ENCODE results near the gene BLTP1. TPM values are rescaled to one million over a fixed set of nuclear protein-coding genes. Genes with fewer than 3 reads are reported as not detected.

Gene BLTP1
- total RNA-seq, 1 experiment from 2014 or later, result 164 TPM

- Histone ChIP-seq H3K9me2 (replicated peaks; ENCODE audit: insufficient read depth, low read length) (no peaks in the 10 kb centered on the region), H4K20me1 (ENCODE audit: insufficient read depth, low read depth, low read length) (no peaks in the 10 kb centered on the region), H3K4me2 (ENCODE audit: low read depth, low read length, poor library complexity, severe bottlenecking) (no peak overlapping the region), H2AFZ (ENCODE audit: low read length) (no peak overlapping the region), H3K9me3 (ENCODE audit: low read length) (no peaks in the 10 kb centered on the region), H3K36me3 (ENCODE audit: insufficient read depth, low read length) (peaks cover 18% of the 10 kb centered on the region), H3K9ac (ENCODE audit: low read length) (no peak overlapping the region), H3K4me1 (ENCODE audit: low read length) (peaks cover 6% of the 10 kb centered on the region), H3K79me2 (ENCODE audit: low read length) (peaks cover 57% of the 10 kb centered on the region), H3K27me3 (ENCODE audit: low read length) (no peaks in the 10 kb centered on the region), H3K4me3 (ENCODE audit: low read length) (no peak overlapping the region), H3K27ac (ENCODE audit: low read length) (no peak overlapping the region)
- DNase-seq, result no peak
These were observed 20.1 kb downstream of the BLTP1 start for GRCh38 chr4:122172266-122172665.

- H4K20me1 ChIP-seq (ENCODE audit: insufficient read depth, low read depth, low read length), result no peaks in the 10 kb centered on the region
- no peaks in the 10 kb centered on the region for H3K4me1 ChIP-seq (ENCODE audit: low read length)
- H3K79me2 ChIP-seq (ENCODE audit: low read length), result peaks cover 4% of the 10 kb centered on the region; the same call in 1 of the 2 replicates
- H3K9me3 ChIP-seq (ENCODE audit: low read length), result no peaks in the 10 kb centered on the region
- no peak for DNase-seq
- H3K36me3 ChIP-seq (ENCODE audit: insufficient read depth, low read length), result peaks cover 40% of the 10 kb centered on the region
- no peaks in the 10 kb centered on the region for H3K27me3 ChIP-seq (ENCODE audit: low read length)
- no peak overlapping the region for H3K27ac ChIP-seq (ENCODE audit: low read length)
- no peak overlapping the region for H3K4me3 ChIP-seq (ENCODE audit: low read length)
- H2AFZ ChIP-seq (ENCODE audit: low read length), result no peak overlapping the region
- no peak overlapping the region for H3K4me2 ChIP-seq (ENCODE audit: low read depth, low read length, poor library complexity, severe bottlenecking)
- no peaks in the 10 kb centered on the region for H3K9me2 ChIP-seq (replicated peaks; ENCODE audit: insufficient read depth, low read length)
- no peak overlapping the region for H3K9ac ChIP-seq (ENCODE audit: low read length)
These were observed 26.8 kb downstream of the BLTP1 start for GRCh38 chr4:122178961-122179360.

- peaks cover 13% of the 10 kb centered on the region; the same call in 1 of the 2 replicates for H3K36me3 ChIP-seq (ENCODE audit: insufficient read depth, low read length)
These were observed 43.6 kb downstream of the BLTP1 start for GRCh38 chr4:122195718-122196117.

More at GRCh38 chr4:122195718-122196117, 43.6 kb downstream of the BLTP1 start:
- Histone ChIP-seq H3K9me3 (ENCODE audit: low read length) (no peaks in the 10 kb centered on the region), H3K79me2 (ENCODE audit: low read length) (0 out of 2 replicates have a peak, but pooled peaks cover 2% of the 10 kb centered on the region), H3K4me1 (ENCODE audit: low read length) (no peaks in the 10 kb centered on the region), H3K4me3 (ENCODE audit: low read length) (no peak overlapping the region), H3K27me3 (ENCODE audit: low read length) (no peaks in the 10 kb centered on the region), H3K9ac (ENCODE audit: low read length) (no peak overlapping the region), H3K9me2 (replicated peaks; ENCODE audit: insufficient read depth, low read length) (no peaks in the 10 kb centered on the region), H3K4me2 (ENCODE audit: low read depth, low read length, poor library complexity, severe bottlenecking) (no peak overlapping the region), H4K20me1 (ENCODE audit: insufficient read depth, low read depth, low read length) (no peaks in the 10 kb centered on the region), H2AFZ (ENCODE audit: low read length) (no peak overlapping the region), H3K27ac (ENCODE audit: low read length) (no peak overlapping the region)
- no peak for DNase-seq

Other genes with a start within 250 kb of the BLTP1 start
- gene TRPC3, start 200.3 kb upstream of the BLTP1 start, total RNA-seq (2014; rRNA removed; shearing (Covaris generic); ENCODE audit: low replicate concordance), result not detected in 2 replicates
- not detected in 2 replicates for gene ADAD1, start 226.7 kb downstream of the BLTP1 start, total RNA-seq (2014; rRNA removed; shearing (Covaris generic); ENCODE audit: low replicate concordance)